HCT116 (cell line): ENCODE data around the gene SSNA1. TPM values are rescaled to one million over a fixed set of nuclear protein-coding genes. Genes with fewer than 3 reads are reported as not detected.
A peak's percentile ranks its signal among the peaks of the same experiment; 100 is the strongest.

Experiments used
- ATAC-seq: fragments of 200-7000 bp; cut with Tn5 transposase; 2 replicates; pipeline ENCODE4 v1.9.1; 2020; ENCODE audit warnings: mild to moderate bottlenecking, moderate library complexity
- BruUV-seq: library from RNA; stranded (reverse); fragments of 400-500 nt; replicated peaks from 2 replicates; lab custom pipeline; 2021; lab: Mats Ljungman, UMichigan
- CTCF ChIA-PET: fragments of 300-600 bp; sonication (Branson Sonifier 250); formaldehyde crosslinking; loops from one replicate; lab custom pipeline; 2021; ENCODE audit warnings: antibody characterized with exemption; lab: Charles Lee
- POLR2A ChIA-PET: fragments of 300-600, 350-600 bp; sonication (Branson Sonifier 250); formaldehyde crosslinking; loops from one replicate; lab custom pipeline; 2021; ENCODE audit warnings: antibody characterized with exemption; lab: Charles Lee
- RAD21 ChIA-PET, 2 experiments: fragments of 300-600 bp; sonication (Branson Sonifier 250); formaldehyde crosslinking; loops; one replicate each; lab custom pipeline; 2023; ENCODE audit warnings: low total read pairs in 2 of 2; ENCODE audit not compliant: uncharacterized antibody in 2 of 2, unreplicated experiment in 2 of 2, low non-redundant PET in 1 of 2; lab: Charles Lee
- DNase-seq: peaks from one replicate; pipeline ENCODE4 v3.0.0-alpha.2; 2010; ENCODE audit warnings: low read depth, low spot score
- H2AFZ ChIP-seq: fragments of 200-600 bp; shearing (Covaris generic), sonication (generic); 2 replicates; pipeline ENCODE4 v1.6.1; 2017; ENCODE audit warnings: low read depth, mixed run types, mixed read lengths, antibody characterized with exemption, low read length; ENCODE audit not compliant: poor library complexity, severe bottlenecking
- H3K27ac ChIP-seq: 2 replicates; pipeline ENCODE4 v1.5.1; 2012; ENCODE audit warnings: low read depth, low read length
- H3K27me3 ChIP-seq: fragments of 200-600 bp; sonication (generic); 2 replicates; pipeline ENCODE4 v1.6.1; 2016; ENCODE audit warnings: mixed run types, low read length, mixed read lengths; ENCODE audit not compliant: insufficient read depth
- H3K36me3 ChIP-seq, 2 experiments: fragments of 200-500 bp in 1 of 2; fragments of 200-600 bp in 1 of 2; sonication (Bioruptor generic) in 1 of 2; sonication (generic) in 1 of 2; 2 replicates each; pipeline versions ENCODE4 v1.5.1 to v1.6.1; 2014 to 2016; ENCODE audit warnings: low read length in 2 of 2, inconsistent platforms in 1 of 2, mixed read lengths in 1 of 2, mixed run types in 1 of 2; ENCODE audit not compliant: insufficient read depth in 2 of 2, control insufficient read depth in 1 of 2
- H3K4me1 ChIP-seq, 2 experiments: fragments of 200-600 bp in 1 of 2; sonication (generic) in 1 of 2; 2 replicates each; pipeline versions ENCODE4 v1.5.1 to v1.6.1; 2012 to 2017; ENCODE audit warnings: low read length in 2 of 2, inconsistent platforms in 1 of 2, mild to moderate bottlenecking in 1 of 2, mixed read lengths in 1 of 2, mixed run types in 1 of 2, moderate library complexity in 1 of 2; ENCODE audit not compliant: insufficient read depth in 2 of 2, control insufficient read depth in 1 of 2
- H3K4me2 ChIP-seq: fragments of 200-600 bp; sonication (generic); 2 replicates; pipeline ENCODE4 v1.6.1; 2017; ENCODE audit warnings: mixed run types, low read length, mixed read lengths
- H3K4me3 ChIP-seq, 2 experiments: fragments of 200-600 bp in 1 of 2; sonication (generic) in 1 of 2; replicated peaks in 1 of 2; 2 replicates each; pipeline ENCODE4 v1.5.1; 2011 to 2016; ENCODE audit warnings: low read length in 2 of 2, control low read depth in 1 of 2, low read depth in 1 of 2, mild to moderate bottlenecking in 1 of 2, mixed read lengths in 1 of 2, mixed run types in 1 of 2
- H3K79me2 ChIP-seq: fragments of 200-600 bp; sonication (generic); 2 replicates; pipeline ENCODE4 v1.6.1; 2017; ENCODE audit warnings: mild to moderate bottlenecking, mixed run types, low read length, moderate library complexity, mixed read lengths; ENCODE audit not compliant: insufficient read depth
- H3K9ac ChIP-seq: fragments of 200-600 bp; sonication (generic); 2 replicates; pipeline ENCODE4 v1.6.1; 2016; ENCODE audit warnings: low read length, mixed read lengths
- H3K9me2 ChIP-seq: fragments of 200-600 bp; sonication (generic), shearing (Covaris generic); 2 replicates; pipeline ENCODE4 v1.6.1; 2017; ENCODE audit warnings: mixed run types, mild to moderate bottlenecking, moderate library complexity; ENCODE audit not compliant: insufficient read depth
- H3K9me3 ChIP-seq, 2 experiments: fragments of 200-500 bp in 1 of 2; fragments of 200-600 bp in 1 of 2; sonication (Bioruptor generic) in 1 of 2; sonication (generic) in 1 of 2; 2 replicates each; pipeline ENCODE4 v1.6.1; 2014 to 2017; ENCODE audit warnings: low read length in 2 of 2, mixed read lengths in 2 of 2, inconsistent platforms in 1 of 2, low read depth in 1 of 2, mild to moderate bottlenecking in 1 of 2, mixed run types in 1 of 2, moderate library complexity in 1 of 2; ENCODE audit not compliant: control insufficient read depth in 1 of 2, insufficient read depth in 1 of 2
- H4K20me1 ChIP-seq: fragments of 200-600 bp; sonication (generic), shearing (Covaris generic); 2 replicates; pipeline ENCODE4 v1.6.1; 2017; ENCODE audit warnings: mixed run types, mild to moderate bottlenecking, moderate library complexity; ENCODE audit not compliant: insufficient read depth
- JUND ChIP-seq: IDR thresholded peaks from 2 replicates; pipeline ENCODE4 v1.6.1; 2012
- POLR2A ChIP-seq: IDR thresholded peaks from 2 replicates; pipeline ENCODE4 v1.7.0; 2011; ENCODE audit warnings: borderline replicate concordance; ENCODE audit not compliant: insufficient read depth, insufficient read length; ENCODE audit errors: extremely low read depth
- POLR2AphosphoS5 ChIP-seq: IDR thresholded peaks from 2 replicates; pipeline ENCODE4 v1.6.1; 2011; ENCODE audit warnings: mild to moderate bottlenecking, low read depth, low read length, moderate library complexity
- YY1 ChIP-seq: IDR thresholded peaks from 2 replicates; pipeline ENCODE4 v1.6.1; 2011; ENCODE audit warnings: low read length, low read depth, moderate library complexity, mild to moderate bottlenecking; ENCODE audit not compliant: insufficient replicate concordance; ENCODE audit errors: extremely low read depth
- ZFX ChIP-seq: fragments of 450-650 bp; IDR thresholded peaks from 2 replicates; pipeline ENCODE4 v1.6.1; 2017
- intact Hi-C: fragments of 100-400 bp; cut with micrococcal nuclease; formaldehyde crosslinking; loops from 2 replicates; pipeline ENCODE4 v1.10.0; 2022
- total RNA-seq: library from RNA; stranded (reverse); gene quantifications from one replicate; pipeline ENCODE4 v1.2.1, GENCODE V29; 2021; ENCODE audit not compliant: unreplicated experiment
- TF ChIP-seq, protein P1 (sequence below): IDR thresholded peaks from 2 replicates; pipeline ENCODE4 v1.6.1; 2011; ENCODE audit warnings: mild to moderate bottlenecking, low read length, moderate library complexity; ENCODE audit not compliant: insufficient replicate concordance; ENCODE audit errors: extremely low read depth

The SSNA1 gene
- total RNA-seq, 1 experiment from 2014 or later: 84.7 TPM

GRCh38 chr9:137222190-137223077, 34.0 kb downstream of the SSNA1 start, which contains the start of gene RNF208:
Gene RNF208 (minus strand): TSS chr9:137222240. CDS start chr9:137221212, 1,028 bp downstream.
- H3K4me1 ChIP-seq: peaks cover 52 to 80% of the 10 kb centered on the region in 2 experiments
- CTCF ChIA-PET: interaction anchor here (1.0 to 3.2 kb wide), 8 partner anchors 8 to 176 kb away, joined by 3 to 16 read pairs (median 8); partner anchors contain the start of genes NELFB, NPDC1 and SAPCD2
- no peaks in the 10 kb centered on the region for H3K79me2 ChIP-seq
- H3K4me3 ChIP-seq: peak within 1 kb of the TSS; percentile 82 to 99
- peak within 1 kb of the TSS; percentile 97 for H3K9ac ChIP-seq
- ATAC-seq: peak; percentile 2
- H3K4me2 ChIP-seq: peak within 1 kb of the TSS; percentile 99
- RAD21 ChIA-PET: interaction anchor here in 1 of 2 experiments (0.5 kb wide), 1 partner anchor 32 kb away, joined by 5 read pairs; no protein-coding TSS in a partner anchor
- intact Hi-C loops: loop anchor here (2.0 to 10.0 kb wide), 3 partner anchors 18 to 438 kb away; partner anchors contain the start of genes NDOR1 and TMEM203
- H3K27me3 ChIP-seq: no peaks in the 10 kb centered on the region
- no peaks in the 10 kb centered on the region for H3K36me3 ChIP-seq
- POLR2A ChIA-PET: interaction anchor here (0.5 to 1.6 kb wide), 8 partner anchors 14 to 136 kb away, joined by 3 to 19 read pairs (median 4); partner anchors contain the start of genes MAN1B1, NDOR1, SSNA1 and TMEM203
- no peaks in the 10 kb centered on the region for H3K9me3 ChIP-seq
- no peak for DNase-seq
- H2AFZ ChIP-seq: no peak within 1 kb of the TSS
- H3K9me2 ChIP-seq: no peaks in the 10 kb centered on the region
- no peaks in the 10 kb centered on the region for H4K20me1 ChIP-seq
- peak within 1 kb of the TSS; percentile 98 for H3K27ac ChIP-seq
- no peak for TF ChIP-seq JUND
- peak; percentile 67 for TF ChIP-seq ZFX
- BruUV-seq: TSS peak; percentile 47

DNA sequence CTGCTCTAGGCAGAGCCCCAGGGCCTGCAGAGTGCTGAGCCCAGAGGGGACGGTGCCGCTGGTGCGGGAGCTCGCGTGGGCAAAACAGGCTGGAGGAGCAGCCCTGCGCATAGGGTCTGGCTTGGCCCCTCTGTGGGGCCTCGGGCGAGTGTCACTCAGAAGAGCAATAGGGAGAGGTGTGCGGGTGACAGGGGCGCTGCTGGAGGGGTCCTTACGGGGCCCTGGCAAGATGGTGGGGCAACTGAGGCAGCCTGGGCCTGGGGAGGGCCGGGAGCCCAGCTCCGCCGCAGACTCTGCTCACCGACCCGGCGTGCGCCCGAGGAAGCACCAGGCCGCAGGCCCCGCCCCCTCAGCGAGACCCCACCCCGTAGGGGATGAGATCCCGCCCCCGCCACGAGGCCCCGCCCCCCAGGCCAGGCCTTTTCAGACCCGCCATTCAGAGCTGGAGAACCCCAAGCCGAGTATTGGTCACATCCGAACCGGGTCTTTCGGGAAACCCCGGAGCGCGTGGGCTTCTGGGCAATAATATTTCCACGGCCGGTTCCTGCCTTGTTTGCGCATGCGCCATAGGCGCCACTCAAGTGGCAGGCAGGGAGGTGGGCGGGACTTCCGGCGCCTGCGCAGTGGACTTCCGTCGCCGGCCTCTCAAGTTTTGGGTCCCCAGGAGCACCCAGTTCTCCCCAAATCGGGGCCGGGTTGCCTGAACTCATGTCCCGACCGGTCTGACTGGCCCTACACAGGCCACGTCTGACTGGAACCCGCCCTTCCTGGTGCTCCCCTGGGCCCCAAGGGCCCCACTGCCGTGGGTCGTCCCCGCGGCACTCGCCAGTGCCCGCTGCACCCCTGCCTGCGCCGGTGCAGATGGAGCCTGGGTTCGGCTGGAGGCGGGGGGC, 34.8 kb downstream of the SSNA1 start:
- ChIA-PET RAD21 (interaction anchor here (0.5 to 0.6 kb wide), 4 partner anchors 33 to 78 kb away, joined by 3 to 5 read pairs (median 3); no protein-coding TSS in a partner anchor), CTCF (interaction anchor here (1.0 to 3.2 kb wide), 8 partner anchors 9 to 177 kb away, joined by 3 to 16 read pairs (median 8); partner anchors contain the start of genes NELFB, NPDC1 and SAPCD2)

More for the DNA sequence above, 34.8 kb downstream of the SSNA1 start:
- Histone ChIP-seq H4K20me1 (no peaks in the 10 kb centered on the region), H3K27me3 (no peaks in the 10 kb centered on the region), H3K9me2 (no peaks in the 10 kb centered on the region)
- POLR2A ChIA-PET: interaction anchor here (0.5 to 1.6 kb wide), 13 partner anchors 9 to 222 kb away, joined by 3 to 19 read pairs (median 4); partner anchors contain the start of genes MAN1B1, NDOR1, SSNA1 and TMEM203
- BruUV-seq: no TSS peak
- peak; percentile 97 for DNase-seq
- TF ChIP-seq POLR2AphosphoS5 (peak; percentile 89), ZFX (peak; percentile 24), POLR2A (peak; percentile 58), YY1 (peak; percentile 83)
- TF ChIP-seq, protein P1, sequence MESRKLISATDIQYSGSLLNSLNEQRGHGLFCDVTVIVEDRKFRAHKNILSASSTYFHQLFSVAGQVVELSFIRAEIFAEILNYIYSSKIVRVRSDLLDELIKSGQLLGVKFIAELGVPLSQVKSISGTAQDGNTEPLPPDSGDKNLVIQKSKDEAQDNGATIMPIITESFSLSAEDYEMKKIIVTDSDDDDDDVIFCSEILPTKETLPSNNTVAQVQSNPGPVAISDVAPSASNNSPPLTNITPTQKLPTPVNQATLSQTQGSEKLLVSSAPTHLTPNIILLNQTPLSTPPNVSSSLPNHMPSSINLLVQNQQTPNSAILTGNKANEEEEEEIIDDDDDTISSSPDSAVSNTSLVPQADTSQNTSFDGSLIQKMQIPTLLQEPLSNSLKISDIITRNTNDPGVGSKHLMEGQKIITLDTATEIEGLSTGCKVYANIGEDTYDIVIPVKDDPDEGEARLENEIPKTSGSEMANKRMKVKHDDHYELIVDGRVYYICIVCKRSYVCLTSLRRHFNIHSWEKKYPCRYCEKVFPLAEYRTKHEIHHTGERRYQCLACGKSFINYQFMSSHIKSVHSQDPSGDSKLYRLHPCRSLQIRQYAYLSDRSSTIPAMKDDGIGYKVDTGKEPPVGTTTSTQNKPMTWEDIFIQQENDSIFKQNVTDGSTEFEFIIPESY: no peak
- TF ChIP-seq, all 23 proteins: peak for 4
- peak overlapping the region; percentile 97 for H3K9ac ChIP-seq
- peak overlapping the region; percentile 98 for H3K27ac ChIP-seq
- no peaks in the 10 kb centered on the region for H3K79me2 ChIP-seq
- intact Hi-C loops: loop anchor here (2.0 to 10.0 kb wide), 3 partner anchors 19 to 439 kb away; partner anchors contain the start of genes NDOR1 and TMEM203
- H3K4me2 ChIP-seq: peak overlapping the region; percentile 99
- peak; percentile 69 for ATAC-seq
- H3K36me3 ChIP-seq: no peaks in the 10 kb centered on the region
- no peaks in the 10 kb centered on the region for H3K9me3 ChIP-seq
- H3K4me3 ChIP-seq: peak overlapping the region; percentile 82 to 99
- no peak overlapping the region for H2AFZ ChIP-seq
- H3K4me1 ChIP-seq: peaks cover 48 to 79% of the 10 kb centered on the region in 2 experiments
